HG03469 (cell line): ENCODE results near the gene PHAX.
"Not testable (repeated sequence)": the region's sequence is repeated elsewhere in the genome, so short reads cannot be mapped to it uniquely, and the experiment has no call there.

Experiments
- ATAC-seq: cut with Tn5 transposase; IDR thresholded peaks from one replicate; pipeline ENCODE4 v1.9.1; 2021; ENCODE audit warnings: mild to moderate bottlenecking, moderate library complexity, moderate number of reproducible peaks; ENCODE audit not compliant: unreplicated experiment

PHAX gene

DNA sequence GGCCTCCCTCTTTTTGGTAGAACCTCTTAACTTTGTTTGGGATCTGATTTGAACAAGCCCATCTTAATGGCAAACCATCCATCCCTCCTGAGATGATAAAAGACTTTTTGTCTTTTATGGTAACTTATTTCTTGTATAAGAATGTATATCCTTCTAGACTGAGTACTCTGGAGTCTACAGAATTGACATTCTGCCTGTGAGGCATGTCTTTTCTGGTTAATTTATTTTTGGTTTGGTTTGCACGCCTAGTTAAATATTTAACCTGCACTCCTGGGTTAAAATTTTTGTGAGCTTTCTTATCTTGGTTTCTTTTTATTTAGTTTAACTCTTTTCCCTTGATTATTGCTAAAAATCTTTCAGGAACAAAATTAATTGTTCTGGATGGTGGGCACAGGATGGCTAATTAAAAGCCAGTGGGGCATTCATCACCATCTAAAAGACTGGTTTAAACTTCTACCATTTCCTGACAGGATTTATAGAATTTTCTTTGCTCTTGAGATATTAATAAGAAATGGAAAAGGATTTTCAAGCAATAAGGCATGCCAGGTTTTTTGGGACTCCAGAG lies 50.3 kb downstream of the PHAX start:
- no peak for ATAC-seq

DNA sequence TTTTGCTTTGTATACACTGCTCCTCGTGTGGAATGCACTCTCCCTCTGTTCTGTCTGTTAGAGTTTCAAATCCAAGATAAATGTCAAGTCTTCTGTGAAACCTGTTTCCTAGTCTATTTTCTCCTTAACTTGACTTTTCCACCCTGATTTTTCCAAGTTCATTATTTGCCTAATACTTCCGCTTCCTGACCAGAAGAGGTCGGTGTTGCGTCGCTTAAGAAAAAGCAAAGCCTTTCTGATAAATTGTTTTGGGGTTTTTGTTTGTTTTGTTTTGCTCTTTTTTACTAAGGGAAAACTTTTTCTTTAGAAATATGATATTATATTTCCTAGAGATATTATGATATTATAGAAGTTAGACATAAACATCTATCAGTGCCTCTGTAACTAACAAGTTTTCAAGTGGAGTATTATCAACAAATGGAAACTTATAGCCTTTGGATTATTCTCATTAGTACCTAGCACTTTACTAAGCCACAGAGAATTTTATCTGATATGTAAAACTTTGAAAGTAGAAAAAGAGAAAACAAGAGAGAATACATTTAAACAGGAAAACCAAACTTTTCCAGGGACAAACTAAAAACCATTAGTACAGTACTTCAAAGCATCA lies 55.8 kb downstream of the PHAX start:
- no peak for ATAC-seq

DNA sequence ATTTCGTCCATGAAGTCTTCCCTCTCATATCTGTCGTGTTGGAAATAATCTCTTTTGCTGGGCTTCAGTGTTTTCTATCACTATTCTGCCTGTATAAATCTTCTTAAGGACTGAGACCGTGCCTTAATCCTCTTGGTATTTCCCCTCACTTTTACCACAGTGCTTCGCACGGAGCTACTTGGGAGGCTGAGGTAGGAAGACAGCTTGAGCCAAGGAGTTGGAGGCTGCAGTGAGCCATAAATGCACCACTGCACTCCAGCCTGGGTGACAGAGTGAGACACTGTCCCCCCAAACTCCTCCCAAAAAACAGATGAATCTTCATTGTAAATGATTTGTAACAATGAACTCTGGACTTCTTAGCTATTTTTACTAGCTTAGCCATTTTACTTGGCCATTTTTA lies 57.8 kb downstream of the PHAX start:
- ATAC-seq, result no peak

DNA sequence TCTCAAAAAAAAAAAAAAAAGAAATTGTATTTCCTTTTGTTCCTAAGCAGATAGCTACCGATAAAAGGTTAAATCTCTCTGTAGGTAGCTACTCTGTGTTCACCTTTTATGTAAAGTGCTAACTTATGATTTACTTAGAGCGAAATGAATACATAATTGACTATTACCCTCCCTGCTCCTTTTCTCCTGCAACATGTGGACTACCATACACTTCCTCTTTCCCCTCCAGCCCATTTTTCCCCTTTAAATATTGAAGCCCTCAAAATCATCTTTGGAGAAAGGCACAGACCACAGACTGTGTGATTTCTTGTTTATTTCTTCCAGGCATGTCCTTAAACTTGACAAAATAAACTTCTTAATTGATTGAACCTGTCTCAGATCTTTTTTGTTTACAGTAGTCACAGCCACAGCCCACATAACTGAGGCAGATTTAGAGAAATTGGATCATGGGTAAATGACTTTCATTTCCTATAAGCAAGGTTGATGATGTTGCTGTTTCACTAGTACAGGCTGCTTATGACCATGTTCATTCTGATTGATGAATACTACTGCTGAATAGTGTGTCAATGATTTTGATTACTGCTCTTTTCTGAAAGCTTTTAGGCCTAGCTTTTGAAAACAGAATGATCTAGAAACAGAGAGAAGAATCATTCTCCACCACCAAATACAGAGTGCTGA lies 59.2 kb downstream of the PHAX start:
- ATAC-seq, result no peak

DNA sequence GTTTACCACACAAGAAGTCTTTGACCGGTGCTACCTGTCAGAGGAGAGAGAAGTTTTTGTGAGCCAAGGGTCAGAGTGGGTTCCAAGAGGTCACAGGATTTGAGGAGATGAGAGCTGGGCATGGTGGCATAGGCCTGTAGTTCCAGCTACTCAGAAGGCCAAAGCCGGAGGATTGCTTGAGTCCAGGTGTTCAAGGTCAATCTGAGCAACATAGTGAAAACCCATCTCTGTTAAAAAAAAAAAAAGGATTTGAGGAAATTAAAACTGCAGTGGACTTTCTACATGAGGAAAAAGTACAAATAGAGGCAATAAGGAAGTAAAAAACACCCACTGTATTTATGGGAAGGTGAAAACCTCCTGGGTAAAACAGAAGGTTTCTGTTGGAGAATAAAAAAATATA lies 63.8 kb downstream of the PHAX start:
- no peak for ATAC-seq

DNA sequence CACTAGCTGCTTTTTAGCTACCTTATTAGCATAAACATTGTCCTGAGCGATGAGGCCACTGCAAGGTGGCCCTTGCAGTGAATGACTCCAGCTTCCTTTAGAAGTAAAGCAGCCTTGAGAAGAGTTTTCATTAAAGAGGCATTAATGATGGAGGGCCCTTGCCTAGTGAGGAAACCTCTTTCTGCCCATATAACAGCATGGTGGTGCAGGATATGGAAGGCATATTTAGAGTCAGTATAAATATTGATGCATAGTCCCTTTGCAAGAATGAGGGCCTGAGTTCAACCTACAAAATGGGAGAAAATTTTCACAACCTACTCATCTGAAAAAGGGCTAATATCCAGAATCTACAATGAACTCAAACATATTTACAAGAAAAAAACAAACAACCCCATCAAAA lies 69.4 kb downstream of the PHAX start:
- not testable (repeated sequence) for ATAC-seq

DNA sequence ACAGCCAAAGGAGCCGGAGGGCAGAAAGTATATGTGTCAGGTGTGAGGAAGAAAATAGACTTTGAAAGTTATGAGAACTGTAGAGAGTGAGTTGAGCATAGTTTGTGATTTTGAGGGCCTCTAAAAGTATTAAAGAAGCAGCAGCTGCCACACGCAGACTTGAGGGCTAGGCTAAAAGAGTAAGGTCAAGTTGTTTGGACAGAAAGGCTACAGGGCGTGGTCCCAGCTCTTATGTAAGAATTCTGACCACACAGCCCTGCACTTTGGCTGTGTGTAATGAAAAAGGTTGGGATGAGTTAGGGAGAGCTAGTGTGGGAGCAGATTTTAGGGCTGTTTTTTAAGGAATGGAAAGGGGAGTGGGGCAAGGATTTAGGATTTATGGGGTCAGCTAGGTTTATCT lies 70.9 kb downstream of the PHAX start:
- ATAC-seq, result not testable (repeated sequence)

DNA sequence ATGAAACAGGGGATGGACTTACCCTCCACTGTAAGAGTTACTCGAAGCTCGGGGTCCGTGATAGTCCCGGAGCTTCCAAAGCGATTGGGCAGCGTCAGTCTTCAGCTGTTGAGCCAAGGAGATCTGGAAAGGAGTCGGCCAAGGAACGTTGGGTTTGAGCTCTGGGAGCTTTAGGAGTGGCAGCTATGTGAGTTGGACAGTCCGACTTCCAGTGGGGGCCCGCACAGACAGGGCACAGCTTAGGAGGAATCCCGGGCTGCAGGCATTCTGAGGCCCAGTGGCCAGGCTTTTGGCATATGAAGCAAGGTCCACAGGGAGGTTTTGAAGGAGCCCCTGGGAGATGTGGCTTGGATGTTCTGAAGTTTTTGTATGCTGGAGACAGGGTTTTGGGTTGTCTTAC lies 72.7 kb downstream of the PHAX start:
- ATAC-seq, result no peak

DNA sequence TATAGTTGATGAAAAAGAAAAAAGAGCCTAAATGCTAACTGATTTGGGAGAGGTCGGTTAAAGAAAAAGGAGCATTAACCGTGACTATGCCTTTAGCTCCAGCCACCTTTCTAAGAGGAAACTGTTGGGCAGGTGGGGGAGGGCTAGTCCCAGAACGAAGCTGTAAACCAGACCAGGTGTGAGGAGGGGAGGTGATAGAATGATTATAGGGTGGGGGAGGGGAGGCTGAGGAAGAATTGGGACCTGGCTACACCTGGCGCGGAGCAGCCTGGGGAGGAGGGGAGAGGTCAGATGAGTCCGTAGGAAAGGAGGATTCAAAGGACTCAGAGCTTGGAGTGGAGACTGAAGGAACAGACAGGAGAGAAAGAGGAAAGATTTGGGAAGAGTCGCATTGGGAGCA lies 73.4 kb downstream of the PHAX start:
- no peak for ATAC-seq

DNA sequence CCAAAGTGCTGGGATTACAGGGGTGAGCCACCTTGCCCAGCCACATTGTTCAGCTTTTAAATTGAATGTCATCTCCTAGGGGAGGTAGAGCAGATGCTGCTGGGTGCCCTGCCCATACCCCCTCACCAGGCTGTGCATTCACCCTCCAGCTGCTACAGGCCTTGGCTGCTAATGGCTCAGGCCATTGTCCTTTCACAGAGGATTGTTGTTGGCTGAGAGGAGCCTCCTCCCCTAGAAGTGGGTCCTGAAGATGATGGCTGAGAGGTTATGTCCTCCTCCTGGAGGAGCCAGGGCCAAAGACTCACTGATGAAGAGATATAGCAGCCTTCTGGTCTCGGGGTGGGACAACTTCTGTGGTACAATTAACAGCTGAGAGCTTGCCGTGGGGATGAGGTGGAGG lies 74.6 kb downstream of the PHAX start:
- ATAC-seq, result no peak

DNA sequence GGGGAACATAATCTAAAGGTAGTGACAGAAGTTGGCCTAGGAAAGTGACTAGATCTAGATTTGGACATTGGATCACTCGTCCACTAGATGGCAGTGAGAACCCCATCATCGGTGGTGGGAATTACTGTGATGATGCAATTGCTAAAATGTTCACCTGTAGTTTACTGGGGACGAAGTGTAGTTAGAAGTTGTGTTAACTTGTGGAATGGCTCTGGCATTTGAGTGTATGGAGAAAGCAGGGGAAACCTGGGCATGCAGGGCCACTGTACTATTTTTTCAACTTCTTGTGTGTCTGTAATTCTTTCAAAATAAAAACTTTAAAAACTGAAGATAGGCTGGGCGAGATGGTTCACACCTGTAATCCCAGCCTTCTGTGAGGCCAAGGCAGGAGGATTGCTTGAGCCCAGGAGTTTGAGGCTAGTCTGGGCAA lies 75.5 kb downstream of the PHAX start:
- ATAC-seq, result peak; percentile 61
